Stimulated activated CD8-positive, alpha-beta memory T cell treated with anti-CD3 and anti-CD28 coated beads, Interleukin-7, amount 100 ng/mL, for 24 hours (primary cell): ENCODE measurements around the gene GALNT7.

Experiments used
- DNase-seq: peaks from one replicate; pipeline ENCODE4 v3.0.0-alpha.2; 2020; ENCODE audit warnings: low read depth

GALNT7 gene

DNA sequence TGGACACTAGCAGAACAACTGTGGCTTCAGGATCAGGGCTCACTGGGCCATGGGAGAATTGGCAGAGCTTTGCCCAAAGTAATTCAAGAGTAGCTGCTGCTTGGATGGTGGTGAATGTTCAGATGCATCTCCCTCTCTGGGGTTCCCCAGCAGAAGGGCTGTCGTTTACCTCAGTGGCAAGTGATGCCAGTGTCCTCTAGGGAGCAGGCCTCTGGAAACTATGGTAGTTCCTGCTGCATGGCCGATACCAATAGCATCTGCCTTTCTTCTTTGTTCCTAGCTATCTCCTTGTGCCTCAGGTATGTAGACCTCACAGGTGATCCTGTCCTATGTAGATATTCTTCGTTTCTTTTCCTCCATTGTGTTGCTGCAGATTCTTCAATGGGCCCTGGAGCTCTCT lies 139.2 kb downstream of the GALNT7 start:
- DNase-seq = no peak

DNA sequence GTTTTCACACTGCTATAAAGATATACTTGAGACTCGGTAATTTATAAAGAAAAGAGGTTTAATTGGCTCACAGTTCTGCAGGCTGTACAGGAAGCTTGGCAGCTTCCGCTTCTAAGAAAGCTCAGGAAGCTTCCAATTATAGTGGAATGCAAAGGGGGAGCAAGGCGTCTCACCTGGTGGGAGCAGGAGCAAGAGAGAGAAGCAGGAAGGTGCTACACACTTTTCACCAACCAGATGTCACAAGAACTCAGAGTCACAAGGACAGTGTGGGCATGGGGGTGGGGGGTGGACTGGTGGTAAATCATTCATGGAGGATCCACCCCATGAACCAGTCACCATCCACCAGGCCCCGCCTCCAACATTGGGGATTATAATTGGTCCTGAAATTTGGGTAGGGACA lies 142.8 kb downstream of the GALNT7 start:
- no peak for DNase-seq

- no peak for DNase-seq
Measured at GRCh38 chr4:173314715-173315114, 146.1 kb downstream of the GALNT7 start.

- no peak for DNase-seq
Measured at GRCh38 chr4:173316060-173316459, 147.4 kb downstream of the GALNT7 start.

DNA sequence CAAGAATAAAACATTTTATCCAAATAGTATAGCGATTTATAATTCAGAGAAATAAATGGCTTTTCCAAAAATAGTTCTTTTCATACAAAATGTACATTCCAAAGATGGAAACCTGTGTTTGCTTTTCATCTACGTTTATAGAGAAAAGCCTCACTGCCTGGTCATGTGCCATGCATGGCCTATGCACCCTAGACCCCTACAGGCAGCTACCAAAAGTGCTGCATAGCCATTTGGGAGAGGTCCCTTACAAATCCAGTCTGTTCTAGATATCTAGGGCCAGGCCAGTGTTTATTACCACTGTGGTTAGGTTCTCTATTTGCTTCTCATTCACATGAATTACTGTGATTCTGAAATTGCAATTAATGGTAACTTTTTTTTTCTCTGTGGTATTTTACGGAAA lies 148.4 kb downstream of the GALNT7 start:
- DNase-seq = no peak

GRCh38 chr4:173318240-173318639 lies 149.6 kb downstream of the GALNT7 start:
- DNase-seq = no peak

DNA sequence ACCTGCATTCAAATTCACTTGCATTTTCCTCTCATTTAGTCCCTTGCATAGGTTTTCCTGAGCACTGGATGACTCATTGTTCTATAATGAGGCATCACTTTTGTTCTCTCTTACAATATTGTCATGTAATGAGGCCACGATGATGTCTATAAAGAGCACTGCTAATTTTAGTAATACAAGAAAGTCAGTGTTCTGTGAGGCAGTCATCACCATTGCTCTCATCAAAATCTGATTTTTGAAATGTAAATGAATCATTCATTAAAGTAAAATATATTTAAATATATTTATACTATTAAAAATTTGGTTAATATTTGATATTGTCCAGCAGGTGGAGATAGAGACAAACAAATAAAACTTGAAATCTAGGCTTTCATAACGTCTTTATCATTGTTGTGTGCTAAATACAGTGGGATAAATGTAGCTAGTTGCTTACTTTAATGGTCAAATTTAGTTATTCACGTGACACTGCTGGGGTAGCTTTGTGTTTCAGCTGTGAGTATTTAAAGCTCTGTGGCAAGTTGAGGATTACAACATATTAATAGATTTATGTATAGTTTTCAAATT lies 150.1 kb downstream of the GALNT7 start:
- DNase-seq = no peak

- no peak for DNase-seq
Measured at GRCh38 chr4:173319696-173320095, 151.1 kb downstream of the GALNT7 start.

DNA sequence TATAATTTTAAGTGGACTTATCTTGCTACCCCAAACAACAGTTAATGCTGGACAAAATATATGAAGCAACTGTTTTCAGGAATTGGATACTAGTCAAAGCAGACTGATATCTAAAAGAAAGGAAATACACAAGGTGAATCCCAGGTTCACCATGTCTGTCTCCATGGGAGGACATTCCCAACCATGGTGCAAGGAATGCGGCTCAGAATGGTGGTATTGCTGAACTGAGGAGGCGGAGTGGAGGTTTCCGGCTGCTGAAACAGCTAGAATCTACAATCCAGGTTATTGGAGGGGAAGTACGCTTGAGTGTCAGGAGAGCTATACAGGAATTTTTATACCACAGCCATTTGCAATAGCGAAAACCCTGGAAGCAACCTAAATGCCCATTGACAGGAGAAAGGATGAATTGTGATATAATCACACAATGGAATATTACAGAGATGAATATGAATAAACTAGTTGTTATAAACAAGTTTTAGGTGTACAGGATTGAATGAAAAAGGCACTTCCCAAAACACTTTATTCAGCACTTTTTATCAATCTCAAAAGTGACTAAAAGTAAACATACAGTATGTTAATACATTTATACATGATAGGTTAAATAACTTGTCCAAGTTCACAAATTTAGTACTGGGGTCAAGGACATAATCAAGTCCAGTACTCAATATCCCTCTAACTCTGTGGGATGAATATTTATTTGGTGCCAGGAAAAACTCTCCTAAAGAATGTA lies 156.6 kb downstream of the GALNT7 start:
- DNase-seq = no peak

DNA sequence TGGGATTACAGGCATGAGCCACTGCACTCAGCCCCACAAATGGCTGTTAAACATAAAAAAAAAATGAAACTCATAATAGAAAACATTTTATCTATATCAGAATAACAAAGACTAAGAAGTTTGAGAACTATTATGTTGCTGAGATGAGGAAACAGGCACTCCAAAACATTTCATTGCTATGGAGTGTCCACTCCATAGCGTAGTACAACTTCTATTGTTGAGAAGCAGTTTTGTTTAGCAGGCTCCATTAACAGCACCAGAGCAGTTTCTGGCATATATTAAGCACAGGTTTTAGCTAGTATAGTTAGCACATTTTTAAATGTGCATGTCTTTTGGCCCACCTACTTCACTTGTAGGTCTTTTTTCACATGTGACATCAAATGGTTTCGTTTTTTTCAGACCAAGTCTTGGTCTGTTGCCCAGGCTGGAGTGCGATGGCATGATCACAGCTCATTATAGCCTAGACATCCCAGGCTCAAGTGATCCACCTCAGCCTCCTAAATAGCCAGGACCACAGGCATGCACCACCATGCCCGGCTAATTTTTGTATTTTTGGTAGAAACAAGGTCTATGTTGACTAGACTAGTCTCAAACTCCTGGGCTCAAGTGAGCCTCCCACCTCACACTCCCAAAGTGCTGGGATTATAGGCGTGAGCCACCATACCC lies 159.8 kb downstream of the GALNT7 start:
- DNase-seq = no peak

- DNase-seq = no peak
Measured at GRCh38 chr4:173330590-173330989, 162.0 kb downstream of the GALNT7 start.

DNA sequence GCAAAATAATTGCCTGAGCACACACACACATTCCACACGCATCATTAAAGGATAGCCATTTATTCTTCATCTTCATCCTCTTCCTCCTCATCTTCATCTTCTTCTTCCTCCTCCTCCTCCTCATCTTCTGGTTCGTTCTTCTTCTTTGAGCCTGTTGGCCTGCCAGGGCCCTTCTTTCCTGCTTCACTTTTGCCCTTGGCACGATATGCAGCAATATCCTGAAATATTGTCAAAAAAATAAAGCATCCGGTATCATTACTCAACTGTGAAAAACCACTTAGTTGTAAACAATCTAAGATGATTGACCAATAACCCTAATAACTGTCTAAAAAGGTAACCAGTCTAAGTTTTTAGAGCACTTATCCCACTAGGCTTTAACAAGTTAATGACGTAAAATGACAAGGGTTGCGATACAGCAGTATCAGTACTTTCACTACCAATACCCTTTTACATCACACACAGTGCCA lies 163.4 kb downstream of the GALNT7 start:
- no peak for DNase-seq

DNA sequence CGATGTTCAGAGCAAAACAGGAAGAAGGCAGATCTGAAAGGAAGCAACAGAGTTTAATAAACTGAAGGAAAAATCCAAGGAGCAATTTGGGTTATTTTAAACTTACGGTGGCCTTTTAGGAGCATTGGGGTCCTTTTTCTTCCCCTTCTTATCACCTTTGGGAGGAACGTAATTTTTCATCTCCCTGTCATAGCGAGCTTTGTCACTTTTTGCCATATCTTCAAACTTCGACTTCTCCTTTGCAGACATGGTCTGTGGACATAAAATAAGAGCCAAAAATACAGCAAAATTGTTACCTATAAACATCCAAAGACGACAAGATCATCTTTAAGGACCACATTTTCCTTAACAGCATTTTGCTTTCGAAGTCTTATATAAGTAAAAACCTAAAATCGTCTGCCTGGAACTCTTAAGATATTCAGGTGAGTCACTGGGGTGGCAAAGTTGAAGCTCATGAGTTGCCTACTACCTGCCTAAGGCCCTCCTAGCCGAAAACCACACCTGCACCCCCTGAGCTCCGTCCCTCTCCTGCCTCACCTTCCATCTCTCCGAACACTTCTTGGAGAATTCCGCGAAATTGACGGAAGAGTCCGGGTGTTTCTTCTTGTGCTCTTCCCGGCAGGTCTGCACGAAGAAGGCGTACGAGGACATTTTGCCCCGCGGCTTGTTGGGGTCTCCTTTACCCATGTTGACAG lies 164.5 kb downstream of the GALNT7 start:
- no peak for DNase-seq

DNA sequence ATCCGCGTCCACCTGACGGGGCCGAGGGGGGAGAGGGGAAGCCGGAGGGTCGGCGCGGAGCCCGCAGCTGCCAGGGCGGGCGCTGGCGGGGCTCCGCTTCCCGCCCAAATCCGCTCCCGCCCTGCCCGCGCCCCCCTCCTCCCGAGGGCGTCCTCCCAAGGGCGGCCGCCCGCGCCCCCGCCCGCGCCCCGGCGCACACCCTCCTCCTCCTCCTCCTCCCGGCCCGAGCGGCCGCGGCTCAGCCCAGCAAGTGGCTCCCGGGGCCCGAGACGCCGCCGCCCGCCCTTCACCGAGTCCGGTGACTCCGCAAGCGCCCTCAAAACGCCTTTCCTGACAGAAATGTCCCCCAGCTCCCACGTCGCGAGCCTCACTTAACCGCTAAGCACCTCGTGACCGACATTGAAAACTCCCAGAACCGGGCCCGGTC lies 165.1 kb downstream of the GALNT7 start:
- no peak for DNase-seq

DNA sequence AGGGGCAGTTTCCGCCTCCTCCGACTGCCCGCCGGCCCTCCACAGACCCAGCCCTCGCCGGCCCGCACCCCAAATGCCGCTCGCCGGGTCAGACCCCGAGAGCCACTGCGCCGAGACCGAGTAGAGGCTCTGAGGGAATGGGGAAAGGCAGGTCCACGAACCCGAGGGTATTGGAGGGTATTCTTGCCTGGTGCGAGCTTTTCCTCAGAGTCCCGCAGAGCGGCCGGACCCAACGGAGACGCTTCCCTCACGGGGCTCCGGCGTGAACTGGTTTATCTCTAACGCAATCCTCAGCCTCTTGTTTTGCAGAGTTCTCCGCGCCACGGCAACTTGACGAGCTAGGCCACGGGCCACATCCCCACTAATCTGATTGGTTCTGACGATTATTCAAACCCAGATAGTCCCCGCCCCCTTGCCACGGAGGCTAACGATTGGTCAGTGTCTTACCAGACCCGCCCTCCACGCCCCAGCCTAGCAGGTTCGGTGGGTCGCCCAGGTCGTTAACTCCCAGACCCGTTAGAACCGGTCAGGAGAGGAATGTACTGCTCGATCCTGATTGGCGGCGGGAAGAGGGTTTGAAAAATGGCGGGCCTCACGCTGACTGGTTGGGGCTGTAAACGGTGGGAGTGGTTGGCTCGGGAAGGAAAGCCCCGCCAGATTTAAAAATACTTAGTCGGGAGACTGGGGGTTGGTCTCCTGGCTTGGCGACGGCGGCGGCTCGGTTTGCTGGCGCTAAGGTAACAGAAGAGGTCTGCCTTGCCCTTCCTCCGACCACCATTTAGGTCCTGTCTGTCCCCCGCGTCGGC lies 165.7 kb downstream of the GALNT7 start, which contains the start of gene HMGB2:
Gene HMGB2 (minus strand): TSS at position 274 of the 806 bp plus-strand sequence. CDS start 709 bp downstream, outside the sequence.
- peak; percentile 98 for DNase-seq

GRCh38 chr4:173334891-173335752 lies 166.5 kb downstream of the GALNT7 start:
- DNase-seq = no peak

DNA sequence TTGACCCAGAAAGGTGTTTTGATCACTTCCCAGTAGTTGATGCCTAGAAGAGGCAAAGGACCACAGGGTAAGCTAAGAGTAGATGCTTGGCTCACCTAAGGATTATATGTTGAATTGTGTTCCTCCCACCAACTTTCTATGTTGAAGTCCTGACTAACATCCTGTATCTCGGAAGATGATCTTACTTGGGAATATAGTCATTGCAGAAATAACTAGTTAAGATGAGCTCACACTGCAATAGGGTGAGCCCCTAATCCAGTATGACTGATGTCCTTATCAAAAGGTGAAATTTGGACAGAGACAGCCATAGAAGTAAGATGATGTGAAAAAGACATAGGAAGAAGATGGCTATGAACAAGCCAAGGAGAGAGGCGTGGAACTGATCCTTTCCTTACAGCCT lies 168.9 kb downstream of the GALNT7 start:
- DNase-seq = no peak

DNA sequence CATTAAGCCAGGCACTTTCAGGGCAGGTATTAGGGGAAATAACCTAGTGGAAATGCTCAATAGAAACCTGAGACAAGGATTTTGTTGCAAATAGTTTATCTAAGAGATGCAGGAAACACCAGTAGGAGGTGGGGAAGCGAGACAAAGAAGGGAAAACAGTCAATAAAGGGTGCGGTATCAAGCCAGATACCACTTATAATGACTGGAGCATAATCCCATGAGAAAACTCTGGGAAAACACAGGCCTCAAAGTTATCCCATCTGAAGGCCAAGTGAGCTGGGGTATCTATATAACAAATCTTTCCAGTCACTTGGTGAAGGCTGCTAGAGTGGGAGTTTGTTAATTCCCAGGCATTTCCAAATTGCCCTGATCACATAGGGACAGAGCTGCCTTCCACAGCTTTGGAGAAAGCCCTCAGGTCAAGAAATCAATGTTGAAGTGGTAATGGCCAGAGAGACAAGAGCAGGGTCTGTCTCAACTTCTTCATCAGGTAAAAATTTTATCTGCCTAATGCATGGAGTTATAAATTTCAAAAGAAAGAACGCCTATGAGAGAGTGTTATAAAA lies 175.3 kb downstream of the GALNT7 start:
- no peak for DNase-seq

DNA sequence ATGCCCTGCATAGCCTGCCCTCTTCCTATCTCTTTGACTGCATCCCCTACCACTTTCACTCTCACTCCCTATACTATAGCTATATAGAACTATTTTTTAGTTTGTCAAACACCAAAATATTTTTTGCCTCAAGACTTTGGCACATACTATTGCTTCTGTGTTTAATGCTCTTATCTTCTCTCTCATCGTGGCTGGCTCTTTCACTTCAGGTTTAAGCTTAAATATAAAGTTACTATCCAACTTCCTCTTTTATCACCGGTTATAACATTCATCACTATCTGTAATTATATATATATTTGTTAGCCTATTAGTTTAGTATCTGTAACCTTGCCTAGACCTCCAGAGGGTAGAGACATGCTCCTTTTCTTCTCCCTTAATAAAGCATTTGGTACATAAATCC lies 177.0 kb downstream of the GALNT7 start:
- no peak for DNase-seq

DNA sequence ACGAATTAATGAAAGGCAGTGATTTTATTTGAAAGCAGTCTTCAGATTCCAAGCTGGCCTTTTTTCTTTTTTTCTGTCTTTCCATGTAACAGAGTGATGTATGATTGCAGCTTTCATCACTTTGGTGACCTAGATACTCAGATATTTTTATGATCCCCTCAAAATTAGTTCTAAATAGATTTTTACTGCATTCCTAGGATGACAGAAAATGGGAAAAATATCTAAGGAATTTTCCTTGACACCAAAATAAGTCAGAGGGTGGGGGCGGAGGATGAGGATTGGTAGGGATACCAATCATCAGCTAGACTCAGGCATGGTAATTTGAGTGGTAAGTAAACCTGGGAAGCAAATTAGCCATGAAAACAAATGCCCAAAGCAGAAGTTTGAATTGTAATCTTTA lies 177.5 kb downstream of the GALNT7 start:
- no peak for DNase-seq
